CD14-positive monocyte (primary cell): ENCODE data around the gene XPR1. TPM values are rescaled to one million over a fixed set of nuclear protein-coding genes. Genes with fewer than 3 reads are reported as not detected.
A peak's percentile ranks its signal among the peaks of the same experiment; 100 is the strongest.

Source experiments
- DNase-seq, 3 donors: peaks; one replicate each; pipeline ENCODE4 v3.0.0-alpha.2; 2011 to 2022
- H2AFZ ChIP-seq: 2 replicates; pipeline ENCODE4 v1.6.0; 2012; ENCODE audit warnings: mild to moderate bottlenecking, low read depth, low read length, inconsistent platforms; ENCODE audit not compliant: insufficient read depth, poor library complexity, severe bottlenecking
- H3K27ac ChIP-seq, 2 donors: 1 replicate in 1 of 2; 2 replicates in 1 of 2; pipeline ENCODE4 v1.5.1; 2012 to 2013; ENCODE audit warnings: low read length in 2 of 2, control low read depth in 1 of 2, inconsistent platforms in 1 of 2, low read depth in 1 of 2, mild to moderate bottlenecking in 1 of 2
- H3K27me3 ChIP-seq, 2 donors: one replicate each; pipeline versions ENCODE4 v1.6.0 to v1.6.1; 2011 to 2013; ENCODE audit warnings: low read length in 2 of 2; ENCODE audit not compliant: control insufficient read depth in 2 of 2, insufficient read depth in 2 of 2
- H3K36me3 ChIP-seq, 2 donors: replicated peaks in 1 of 2; 1 replicate in 1 of 2; 2 replicates in 1 of 2; pipeline versions ENCODE4 v1.5.1 to v1.6.1; 2012 to 2013; ENCODE audit warnings: low read length in 2 of 2, control low read depth in 1 of 2, inconsistent platforms in 1 of 2, mild to moderate bottlenecking in 1 of 2; ENCODE audit not compliant: insufficient read depth in 2 of 2, control insufficient read depth in 1 of 2
- H3K4me1 ChIP-seq, 2 donors: 1 replicate in 1 of 2; 2 replicates in 1 of 2; pipeline versions ENCODE4 v1.5.1 to v1.6.1; 2012 to 2013; ENCODE audit warnings: low read length in 2 of 2, control low read depth in 1 of 2, inconsistent platforms in 1 of 2, mild to moderate bottlenecking in 1 of 2, moderate library complexity in 1 of 2; ENCODE audit not compliant: insufficient read depth in 2 of 2, control insufficient read depth in 1 of 2
- H3K4me2 ChIP-seq: replicated peaks from 2 replicates; pipeline ENCODE3; 2012; ENCODE audit warnings: low read length, moderate library complexity, mild to moderate bottlenecking; ENCODE audit not compliant: poor library complexity, severe bottlenecking; ENCODE audit errors: extremely low read depth
- H3K4me3 ChIP-seq, 3 experiments: fragments of 200-600 bp in 1 of 3; sonication (generic) in 1 of 3; replicated peaks in 1 of 3; 1 replicate in 2 of 3; 2 replicates in 1 of 3; pipeline ENCODE4 v1.5.1; 2011 to 2013; ENCODE audit warnings: low read length in 3 of 3, mild to moderate bottlenecking in 3 of 3, control low read depth in 2 of 3, low read depth in 2 of 3, inconsistent platforms in 1 of 3, moderate library complexity in 1 of 3
- H3K79me2 ChIP-seq: 2 replicates; pipeline ENCODE4 v1.6.0; 2012; ENCODE audit warnings: mild to moderate bottlenecking, control low read depth, inconsistent platforms, low read length, moderate library complexity; ENCODE audit not compliant: insufficient read depth
- H3K9ac ChIP-seq: 2 replicates; pipeline ENCODE4 v1.6.0; 2017; ENCODE audit warnings: low read length, mild to moderate bottlenecking; ENCODE audit not compliant: insufficient read depth, poor library complexity, severe bottlenecking
- H3K9me3 ChIP-seq, 2 donors: replicated peaks in 1 of 2; 1 replicate in 1 of 2; 2 replicates in 1 of 2; pipeline versions ENCODE4 v1.5.1 to v1.6.1; 2012 to 2013; ENCODE audit warnings: low read length in 2 of 2, control low read depth in 1 of 2; ENCODE audit not compliant: control insufficient read depth in 1 of 2, insufficient read depth in 1 of 2
- H4K20me1 ChIP-seq: 2 replicates; pipeline ENCODE4 v1.6.0; 2012; ENCODE audit warnings: mild to moderate bottlenecking, low read length, control low read depth, moderate library complexity; ENCODE audit not compliant: insufficient read depth
- H3K27ac Mint-ChIP-seq, 7 donors: one replicate each; pipeline ENCODE4 v1.8.0; 2020; ENCODE audit warnings: mild to moderate bottlenecking in 7 of 7, mixed read lengths in 7 of 7, moderate library complexity in 6 of 7, inconsistent platforms in 2 of 7
- H3K27me3 Mint-ChIP-seq, 3 donors: one replicate each; pipeline ENCODE4 v1.8.0; 2021 to 2022; ENCODE audit warnings: low read depth in 3 of 3, mild to moderate bottlenecking in 3 of 3, mixed read lengths in 3 of 3, moderate library complexity in 3 of 3, inconsistent platforms in 1 of 3
- H3K36me3 Mint-ChIP-seq, 2 donors: one replicate each; pipeline ENCODE4 v1.8.0; 2020; ENCODE audit warnings: mixed read lengths in 2 of 2, inconsistent platforms in 1 of 2, mild to moderate bottlenecking in 1 of 2
- H3K4me1 Mint-ChIP-seq: one replicate; pipeline ENCODE4 v1.8.0; 2020; ENCODE audit warnings: mild to moderate bottlenecking, mixed read lengths
- H3K4me3 Mint-ChIP-seq, 2 donors: one replicate each; pipeline ENCODE4 v1.8.0; 2020; ENCODE audit warnings: mild to moderate bottlenecking in 2 of 2, mixed read lengths in 2 of 2, moderate library complexity in 1 of 2
- H3K9me3 Mint-ChIP-seq, 7 donors: one replicate each; pipeline ENCODE4 v1.8.0; 2020 to 2022; ENCODE audit warnings: mixed read lengths in 7 of 7, mild to moderate bottlenecking in 6 of 7, moderate library complexity in 6 of 7, inconsistent platforms in 2 of 7
- CTCF ChIP-seq: fragments of 200-600 bp; IDR thresholded peaks from one replicate; pipeline ENCODE4 v1.8.0; 2022; ENCODE audit warnings: antibody characterized with exemption, mild to moderate bottlenecking
- WGBS: methylation state at CpG from one replicate; pipeline ENCODE4 v1.1.5; 2013; ENCODE audit warnings: missing lambda C conversion rate; ENCODE audit not compliant: insufficient coverage; 5-methylcytosine and 5-hydroxymethylcytosine counted together
- intact Hi-C, 2 donors: fragments of 100-400 bp; cut with micrococcal nuclease; formaldehyde crosslinking; loops; one replicate each; pipeline versions ENCODE4 v1.15.0 to v1.15.1; 2023
- polyA plus RNA-seq, 3 donors: library from polyadenylated mRNA; depleted of rRNA in 1 of 3; unstranded in 2 of 3; stranded (reverse) in 1 of 3; fragments of 300-500 nt in 2 of 3; fragments of >200 nt in 1 of 3; fragmentation: Illumina TruSeq in 2 of 3; gene quantifications; 1 replicate in 2 of 3; 2 replicates in 1 of 3; pipeline ENCODE4 v1.2.3, GENCODE V29; 2012 to 2021

Gene XPR1
- polyA plus RNA-seq, 3 donors, result 4.7 to 12.5 (median 8.7) TPM

- Mint-ChIP-seq H3K9me3 (no peaks in the 10 kb centered on the region), H3K27ac (no peak overlapping the region), H3K4me1 (peaks cover 20% of the 10 kb centered on the region), H3K36me3 (peaks cover 15 to 18% of the 10 kb centered on the region in 2 donors), H3K27me3 (peaks cover 0 to 2% (median 0%) of the 10 kb centered on the region in 3 donors), H3K4me3 (no peak overlapping the region)
- Histone ChIP-seq H3K27ac (no peak overlapping the region), H3K4me1 (peaks cover 10 to 20% of the 10 kb centered on the region in 2 donors), H3K9me3 (no peaks in the 10 kb centered on the region), H2AFZ (no peak overlapping the region), H3K36me3 (peaks cover 7 to 12% of the 10 kb centered on the region in 2 donors), H4K20me1 (no peaks in the 10 kb centered on the region), H3K27me3 (no peaks in the 10 kb centered on the region), H3K4me2 (no peak overlapping the region), H3K4me3 (no peak overlapping the region), H3K9ac (no peak overlapping the region), H3K79me2 (no peaks in the 10 kb centered on the region)
- 100% methylated on average over 1 of the region's 1 CpG for WGBS
- intact Hi-C loops, result loop anchor here (5.0 kb wide), 3 partner anchors 330 to 345 kb away; no protein-coding TSS in a partner anchor
- DNase-seq, result no peak
- TF ChIP-seq CTCF, result no peak
Measured at GRCh38 chr1:180862305-180862704, 230.5 kb downstream of the XPR1 start.

- H3K4me1 Mint-ChIP-seq, result peaks cover 11% of the 10 kb centered on the region
- no peak overlapping the region for H3K4me3 Mint-ChIP-seq
- Histone ChIP-seq H3K4me3 (no peak overlapping the region), H3K9ac (no peak overlapping the region), H3K9me3 (no peaks in the 10 kb centered on the region), H2AFZ (no peak overlapping the region), H3K4me1 (peaks cover 2 to 11% of the 10 kb centered on the region in 2 donors), H3K27me3 (no peaks in the 10 kb centered on the region), H4K20me1 (no peaks in the 10 kb centered on the region), H3K4me2 (no peak overlapping the region), H3K36me3 (peaks cover 7 to 12% of the 10 kb centered on the region in 2 donors), H3K27ac (no peak overlapping the region), H3K79me2 (no peaks in the 10 kb centered on the region)
- peaks cover 0 to 2% (median 0%) of the 10 kb centered on the region in 3 donors for H3K27me3 Mint-ChIP-seq
- TF ChIP-seq CTCF, result peak; percentile 90
- no CpG with 5 or more reads among the region's 6 CpGs for WGBS
- peak; percentile 7 to 47 (median 26) for DNase-seq
- intact Hi-C loops, result loop anchor here (5.0 kb wide), 3 partner anchors 331 to 346 kb away; no protein-coding TSS in a partner anchor
- no peaks in the 10 kb centered on the region for H3K9me3 Mint-ChIP-seq
- H3K27ac Mint-ChIP-seq, result no peak overlapping the region
- peaks cover 15 to 17% of the 10 kb centered on the region in 2 donors for H3K36me3 Mint-ChIP-seq
Measured at GRCh38 chr1:180863158-180863775, 231.4 kb downstream of the XPR1 start.
